PC-3 (cell line): ENCODE measurements around the gene SALL2.

Experiments
- EZH2 ChIP-seq: fragments of 300-600 bp; sonication (generic); IDR thresholded peaks from one replicate; pipeline ENCODE4 v1.6.1; 2017; ENCODE audit warnings: antibody characterized with exemption, mild to moderate bottlenecking, low read length; ENCODE audit not compliant: unreplicated experiment
- TF ChIP-seq, protein P1 (sequence below): fragments of 300-600 bp; sonication (generic); conservative IDR thresholded peaks from 2 replicates; pipeline ENCODE4 v1.5.1; 2017; ENCODE audit warnings: antibody characterized with exemption, low read depth, mild to moderate bottlenecking, low read length

DNA sequence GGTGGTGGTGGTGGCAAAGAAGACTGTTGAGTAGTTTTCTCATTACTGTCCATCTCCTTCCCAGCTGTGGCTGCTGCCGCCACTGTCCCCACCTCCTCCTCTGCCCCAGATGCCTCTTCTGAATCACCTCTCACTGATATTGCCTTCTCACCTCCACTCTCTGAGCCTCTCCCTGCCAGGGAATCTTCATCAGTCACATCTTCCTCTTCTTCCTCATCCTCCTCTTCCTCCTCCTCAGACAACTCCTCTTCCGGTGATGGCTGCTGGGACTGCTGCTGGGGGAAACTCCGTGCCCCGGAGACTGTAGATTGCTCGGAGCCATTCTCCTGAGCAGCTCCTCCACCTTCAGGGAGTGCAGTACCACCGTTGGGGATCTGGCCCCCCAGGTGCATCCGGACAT, 2.9 kb downstream of the SALL2 start:
- TF ChIP-seq, protein P1, sequence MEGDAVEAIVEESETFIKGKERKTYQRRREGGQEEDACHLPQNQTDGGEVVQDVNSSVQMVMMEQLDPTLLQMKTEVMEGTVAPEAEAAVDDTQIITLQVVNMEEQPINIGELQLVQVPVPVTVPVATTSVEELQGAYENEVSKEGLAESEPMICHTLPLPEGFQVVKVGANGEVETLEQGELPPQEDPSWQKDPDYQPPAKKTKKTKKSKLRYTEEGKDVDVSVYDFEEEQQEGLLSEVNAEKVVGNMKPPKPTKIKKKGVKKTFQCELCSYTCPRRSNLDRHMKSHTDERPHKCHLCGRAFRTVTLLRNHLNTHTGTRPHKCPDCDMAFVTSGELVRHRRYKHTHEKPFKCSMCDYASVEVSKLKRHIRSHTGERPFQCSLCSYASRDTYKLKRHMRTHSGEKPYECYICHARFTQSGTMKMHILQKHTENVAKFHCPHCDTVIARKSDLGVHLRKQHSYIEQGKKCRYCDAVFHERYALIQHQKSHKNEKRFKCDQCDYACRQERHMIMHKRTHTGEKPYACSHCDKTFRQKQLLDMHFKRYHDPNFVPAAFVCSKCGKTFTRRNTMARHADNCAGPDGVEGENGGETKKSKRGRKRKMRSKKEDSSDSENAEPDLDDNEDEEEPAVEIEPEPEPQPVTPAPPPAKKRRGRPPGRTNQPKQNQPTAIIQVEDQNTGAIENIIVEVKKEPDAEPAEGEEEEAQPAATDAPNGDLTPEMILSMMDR: no peak
- TF ChIP-seq EZH2: no peak
